ENCODE measurements around the gene RBM4B. TPM values are rescaled to one million over a fixed set of nuclear protein-coding genes. Genes with fewer than 3 reads are reported as not detected.

Gene RBM4B
- total RNA-seq, 1 donor from 2014 or later = 20.3 TPM

DNA sequence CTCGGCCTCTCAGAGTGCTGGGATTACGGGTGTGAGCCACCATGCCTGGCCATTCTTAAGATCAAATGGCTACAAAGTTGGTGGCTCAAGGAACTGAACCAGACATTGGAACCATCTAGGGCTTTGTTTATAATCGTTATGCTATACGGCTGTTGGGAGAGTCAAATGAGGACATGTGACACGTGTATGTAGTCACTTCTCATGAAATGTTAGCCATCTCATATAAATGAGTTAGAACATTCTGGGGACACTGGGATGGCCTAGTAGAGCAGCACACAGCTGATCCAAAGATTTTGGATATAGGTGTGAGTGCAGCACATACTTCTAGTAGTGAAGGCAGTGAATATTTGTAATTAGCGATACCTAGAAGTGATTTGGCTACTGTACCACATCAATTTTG is 45.8 kb downstream of the RBM4B start:
- no peak for DNase-seq (ENCODE audit: low read depth)
- no peaks in the 10 kb centered on the region for H3K27me3 Mint-ChIP-seq (ENCODE audit: low read depth, unreplicated experiment)
- Histone ChIP-seq H3K4me1 (ENCODE audit: insufficient read depth, low read length) (no peaks in the 10 kb centered on the region), H4K20me1 (ENCODE audit: insufficient read depth, low read length) (peaks cover 87% of the 10 kb centered on the region), H3K27ac (ENCODE audit: low read depth, low read length) (no peak overlapping the region), H3K36me3 (ENCODE audit: insufficient read depth, low read length) (peaks cover 35% of the 10 kb centered on the region), H3K9ac (ENCODE audit: low read length) (no peak overlapping the region), H2AFZ (ENCODE audit: low read depth, low read length) (no peak overlapping the region), H3K4me3 (ENCODE audit: insufficient read depth, low read depth, low read length) (no peak overlapping the region), H3K79me2 (ENCODE audit: insufficient read depth, low read length) (peaks cover 99% of the 10 kb centered on the region), H3K27me3 (ENCODE audit: insufficient read depth, low read length) (no peaks in the 10 kb centered on the region), H3K9me3 (ENCODE audit: insufficient read depth, low read depth, low read length) (no peaks in the 10 kb centered on the region), H3K4me2 (ENCODE audit: low read length) (no peak overlapping the region)
- FAIRE-seq = no peak
- H3K27ac Mint-ChIP-seq (ENCODE audit: unreplicated experiment) = no peak overlapping the region
- no peaks in the 10 kb centered on the region for H3K9me3 Mint-ChIP-seq (ENCODE audit: unreplicated experiment)
- H3K4me1 Mint-ChIP-seq (ENCODE audit: low read depth, unreplicated experiment) = no peaks in the 10 kb centered on the region
- H3K36me3 Mint-ChIP-seq (ENCODE audit: low read depth, unreplicated experiment) = peaks cover 33% of the 10 kb centered on the region
- no peak overlapping the region for H3K4me3 Mint-ChIP-seq (ENCODE audit: unreplicated experiment)
- TF ChIP-seq EZH2 (IDR thresholded peaks at IDR 0.05; ENCODE audit: insufficient read depth, low read length) = no peak
- TF ChIP-seq, protein P1, sequence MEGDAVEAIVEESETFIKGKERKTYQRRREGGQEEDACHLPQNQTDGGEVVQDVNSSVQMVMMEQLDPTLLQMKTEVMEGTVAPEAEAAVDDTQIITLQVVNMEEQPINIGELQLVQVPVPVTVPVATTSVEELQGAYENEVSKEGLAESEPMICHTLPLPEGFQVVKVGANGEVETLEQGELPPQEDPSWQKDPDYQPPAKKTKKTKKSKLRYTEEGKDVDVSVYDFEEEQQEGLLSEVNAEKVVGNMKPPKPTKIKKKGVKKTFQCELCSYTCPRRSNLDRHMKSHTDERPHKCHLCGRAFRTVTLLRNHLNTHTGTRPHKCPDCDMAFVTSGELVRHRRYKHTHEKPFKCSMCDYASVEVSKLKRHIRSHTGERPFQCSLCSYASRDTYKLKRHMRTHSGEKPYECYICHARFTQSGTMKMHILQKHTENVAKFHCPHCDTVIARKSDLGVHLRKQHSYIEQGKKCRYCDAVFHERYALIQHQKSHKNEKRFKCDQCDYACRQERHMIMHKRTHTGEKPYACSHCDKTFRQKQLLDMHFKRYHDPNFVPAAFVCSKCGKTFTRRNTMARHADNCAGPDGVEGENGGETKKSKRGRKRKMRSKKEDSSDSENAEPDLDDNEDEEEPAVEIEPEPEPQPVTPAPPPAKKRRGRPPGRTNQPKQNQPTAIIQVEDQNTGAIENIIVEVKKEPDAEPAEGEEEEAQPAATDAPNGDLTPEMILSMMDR (IDR thresholded peaks at IDR 0.05; ENCODE audit: insufficient read depth, low read depth, low read length) = no peak

DNA sequence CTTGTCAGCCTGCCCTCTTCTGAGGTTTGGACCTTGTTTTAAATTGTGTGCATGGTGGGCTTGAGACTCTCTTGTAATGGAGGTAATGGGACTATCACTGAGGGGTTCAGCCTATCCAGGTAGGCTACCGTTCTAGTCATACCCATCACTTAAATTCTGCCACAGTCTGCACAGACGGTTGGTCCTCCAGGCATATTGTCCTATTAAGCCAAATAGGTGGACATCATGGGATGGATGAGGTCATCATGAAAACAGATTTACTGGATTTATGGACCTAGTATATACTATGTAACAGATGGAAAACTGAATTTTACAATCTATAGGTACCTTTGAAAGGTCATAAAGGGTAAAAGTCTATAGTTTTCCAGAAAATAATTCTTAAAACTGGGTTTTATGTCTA is 48.3 kb downstream of the RBM4B start:
- no peak overlapping the region for H3K9ac ChIP-seq (ENCODE audit: low read length)
- peaks cover 100% of the 10 kb centered on the region for H3K79me2 ChIP-seq (ENCODE audit: insufficient read depth, low read length)
- no peaks in the 10 kb centered on the region for H3K9me3 Mint-ChIP-seq (ENCODE audit: unreplicated experiment)
- FAIRE-seq = no peak
- H3K27ac Mint-ChIP-seq (ENCODE audit: unreplicated experiment) = no peak overlapping the region
- H3K4me3 ChIP-seq (ENCODE audit: insufficient read depth, low read depth, low read length) = no peak overlapping the region
- H4K20me1 ChIP-seq (ENCODE audit: insufficient read depth, low read length) = peaks cover 92% of the 10 kb centered on the region
- no peaks in the 10 kb centered on the region for H3K4me1 Mint-ChIP-seq (ENCODE audit: low read depth, unreplicated experiment)
- H3K36me3 ChIP-seq (ENCODE audit: insufficient read depth, low read length) = peaks cover 50% of the 10 kb centered on the region
- peaks cover 38% of the 10 kb centered on the region for H3K36me3 Mint-ChIP-seq (ENCODE audit: low read depth, unreplicated experiment)
- no peak overlapping the region for H2AFZ ChIP-seq (ENCODE audit: low read depth, low read length)
- H3K4me1 ChIP-seq (ENCODE audit: insufficient read depth, low read length) = no peaks in the 10 kb centered on the region
- no peak overlapping the region for H3K4me2 ChIP-seq (ENCODE audit: low read length)
- H3K9me3 ChIP-seq (ENCODE audit: insufficient read depth, low read depth, low read length) = no peaks in the 10 kb centered on the region
- no peak overlapping the region for H3K27ac ChIP-seq (ENCODE audit: low read depth, low read length)
- H3K27me3 Mint-ChIP-seq (ENCODE audit: low read depth, unreplicated experiment) = no peaks in the 10 kb centered on the region
- H3K27me3 ChIP-seq (ENCODE audit: insufficient read depth, low read length) = no peaks in the 10 kb centered on the region
- no peak for DNase-seq (ENCODE audit: low read depth)
- TF ChIP-seq, protein P1 (IDR thresholded peaks at IDR 0.05; ENCODE audit: insufficient read depth, low read depth, low read length) = no peak
- TF ChIP-seq EZH2 (IDR thresholded peaks at IDR 0.05; ENCODE audit: insufficient read depth, low read length) = no peak
- no peak overlapping the region for H3K4me3 Mint-ChIP-seq (ENCODE audit: unreplicated experiment)

DNA sequence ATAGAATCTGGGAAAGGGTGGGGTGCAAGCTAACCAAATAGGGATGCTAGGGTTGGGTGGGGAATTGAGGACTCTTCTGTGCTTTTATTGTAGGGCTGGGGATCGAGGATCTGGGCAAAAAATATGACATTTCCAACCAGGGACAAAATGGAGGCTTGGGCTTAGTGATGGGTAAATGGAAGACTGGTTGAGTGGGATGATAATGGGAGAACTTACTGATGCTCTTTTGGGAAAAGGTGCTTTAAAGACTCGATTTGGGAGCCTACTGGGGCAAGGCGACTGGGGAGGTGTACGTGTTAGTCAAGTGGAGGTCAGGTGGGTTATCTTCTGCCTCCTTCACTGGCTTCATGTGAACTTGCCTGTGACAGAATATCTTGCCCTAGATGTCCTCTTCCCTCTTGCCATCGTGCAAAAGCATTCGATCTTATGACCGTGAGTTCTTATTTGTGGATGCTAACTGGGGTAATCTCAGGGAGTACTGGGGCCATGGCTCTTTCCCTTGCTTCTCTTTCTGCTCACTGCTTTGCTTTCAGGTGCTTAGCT is 49.6 kb downstream of the RBM4B start:
- no peak for DNase-seq (ENCODE audit: low read depth)
- Histone ChIP-seq H3K36me3 (ENCODE audit: insufficient read depth, low read length) (peaks cover 57% of the 10 kb centered on the region), H3K79me2 (ENCODE audit: insufficient read depth, low read length) (peaks cover 100% of the 10 kb centered on the region), H2AFZ (ENCODE audit: low read depth, low read length) (no peak overlapping the region), H3K9ac (ENCODE audit: low read length) (no peak overlapping the region), H3K27me3 (ENCODE audit: insufficient read depth, low read length) (no peaks in the 10 kb centered on the region), H3K9me3 (ENCODE audit: insufficient read depth, low read depth, low read length) (no peaks in the 10 kb centered on the region), H3K27ac (ENCODE audit: low read depth, low read length) (no peak overlapping the region), H4K20me1 (ENCODE audit: insufficient read depth, low read length) (peaks cover 94% of the 10 kb centered on the region), H3K4me1 (ENCODE audit: insufficient read depth, low read length) (no peaks in the 10 kb centered on the region), H3K4me2 (ENCODE audit: low read length) (no peak overlapping the region), H3K4me3 (ENCODE audit: insufficient read depth, low read depth, low read length) (no peak overlapping the region)
- H3K4me3 Mint-ChIP-seq (ENCODE audit: unreplicated experiment) = no peak overlapping the region
- FAIRE-seq = no peak
- peaks cover 9% of the 10 kb centered on the region for H3K4me1 Mint-ChIP-seq (ENCODE audit: low read depth, unreplicated experiment)
- no peaks in the 10 kb centered on the region for H3K9me3 Mint-ChIP-seq (ENCODE audit: unreplicated experiment)
- H3K36me3 Mint-ChIP-seq (ENCODE audit: low read depth, unreplicated experiment) = peaks cover 40% of the 10 kb centered on the region
- H3K27ac Mint-ChIP-seq (ENCODE audit: unreplicated experiment) = no peak overlapping the region
- no peaks in the 10 kb centered on the region for H3K27me3 Mint-ChIP-seq (ENCODE audit: low read depth, unreplicated experiment)
- TF ChIP-seq EZH2 (IDR thresholded peaks at IDR 0.05; ENCODE audit: insufficient read depth, low read length) = no peak
- TF ChIP-seq, protein P1 (IDR thresholded peaks at IDR 0.05; ENCODE audit: insufficient read depth, low read depth, low read length) = no peak

Measured in astrocyte (in vitro differentiated cells and primary cell).